ENCODE data around the gene MRFAP1.

The MRFAP1 gene

DNA sequence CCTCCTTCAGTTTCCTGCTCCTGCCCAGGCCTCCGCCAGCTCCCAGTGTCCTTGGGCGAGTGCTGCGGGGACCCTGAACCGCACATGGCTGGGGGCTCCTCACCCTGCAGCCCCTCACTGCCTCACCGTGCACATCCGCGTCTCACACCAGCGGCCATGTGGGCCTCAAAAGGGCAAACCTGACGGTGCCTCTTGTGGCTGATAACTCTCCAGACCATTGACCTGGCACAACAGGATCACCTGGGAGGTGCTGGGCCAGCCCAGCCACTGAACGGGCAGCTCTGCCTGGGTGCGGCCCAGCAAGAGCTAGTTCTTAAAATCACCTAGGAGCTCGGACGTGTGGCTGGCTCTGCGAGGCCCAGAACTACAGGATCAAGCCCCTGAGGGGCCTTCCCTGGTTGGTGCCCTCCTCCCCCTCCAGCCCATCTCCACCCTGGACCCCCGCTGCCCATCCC lies 49.0 kb downstream of the MRFAP1 start:
- DNase-seq (ENCODE audit: low read depth, low spot score), result peak; percentile 68

Measured in ELF-1 (cell line).